ENCODE measurements around the gene CD34. TPM values are rescaled to one million over a fixed set of nuclear protein-coding genes. Genes with fewer than 3 reads are reported as not detected.

CD34 gene
- total RNA-seq, 1 experiment from 2014 or later, result not detected

DNA sequence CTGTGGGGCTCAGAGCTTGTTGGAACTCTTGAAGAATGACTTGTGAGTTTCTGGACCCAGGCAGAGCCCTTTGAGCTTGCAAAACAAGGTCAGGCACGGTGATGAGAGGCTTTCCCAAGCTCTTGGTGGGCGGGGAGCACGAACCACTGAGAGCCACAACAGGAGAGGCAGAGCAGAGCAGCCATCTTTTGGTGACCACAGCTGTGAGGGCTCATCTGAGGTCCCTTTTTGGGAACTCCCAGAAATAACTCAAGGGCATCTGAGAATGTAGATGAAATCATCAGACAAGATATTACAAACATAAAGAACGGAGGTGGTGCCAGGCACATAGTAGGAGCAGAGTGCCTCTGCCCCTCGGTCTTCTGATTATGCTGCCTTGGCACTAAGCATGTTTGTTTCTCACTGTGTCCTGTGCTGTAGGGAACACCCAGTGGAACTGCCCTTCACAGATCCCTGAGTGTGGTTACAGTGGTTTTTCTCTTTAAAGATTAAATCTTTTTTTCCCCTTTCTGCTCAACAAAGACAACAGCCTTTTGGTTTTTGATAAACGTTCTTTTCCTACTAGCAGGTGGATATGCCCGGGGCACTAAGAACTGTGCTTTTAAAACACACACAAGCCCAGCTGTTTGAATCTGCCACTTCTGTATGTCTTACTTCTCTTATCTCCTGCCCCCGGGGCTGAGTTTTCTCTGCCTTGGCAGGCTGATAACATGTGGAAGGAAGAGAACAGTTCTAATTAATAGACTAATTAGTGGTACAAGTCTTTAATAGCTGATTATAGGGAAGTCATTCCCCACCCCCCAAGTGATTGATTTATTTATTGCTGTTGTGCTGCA lies 37.7 kb downstream of the CD34 start:
- DNase-seq (ENCODE audit: low spot score), result no peak

DNA sequence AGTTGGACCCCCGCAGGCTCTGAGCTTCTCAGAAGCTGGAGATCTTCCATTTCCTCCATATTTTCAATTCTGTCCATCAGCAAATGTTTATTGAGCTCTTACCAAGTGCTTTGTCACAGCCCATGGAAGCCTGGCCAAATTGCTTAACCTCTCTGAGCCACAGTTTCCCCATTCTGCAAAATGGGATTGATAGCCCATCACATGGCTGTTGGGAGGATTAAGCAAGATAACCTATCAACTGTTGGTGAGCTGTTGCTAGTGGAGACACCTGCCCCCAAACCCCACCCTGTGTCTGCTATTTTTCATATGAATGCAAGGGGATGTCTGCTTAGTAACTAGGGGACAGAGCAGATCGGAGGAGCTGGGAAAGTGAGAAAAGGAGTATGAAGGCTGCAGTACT lies 38.3 kb downstream of the CD34 start:
- DNase-seq (ENCODE audit: low spot score), result no peak

DNA sequence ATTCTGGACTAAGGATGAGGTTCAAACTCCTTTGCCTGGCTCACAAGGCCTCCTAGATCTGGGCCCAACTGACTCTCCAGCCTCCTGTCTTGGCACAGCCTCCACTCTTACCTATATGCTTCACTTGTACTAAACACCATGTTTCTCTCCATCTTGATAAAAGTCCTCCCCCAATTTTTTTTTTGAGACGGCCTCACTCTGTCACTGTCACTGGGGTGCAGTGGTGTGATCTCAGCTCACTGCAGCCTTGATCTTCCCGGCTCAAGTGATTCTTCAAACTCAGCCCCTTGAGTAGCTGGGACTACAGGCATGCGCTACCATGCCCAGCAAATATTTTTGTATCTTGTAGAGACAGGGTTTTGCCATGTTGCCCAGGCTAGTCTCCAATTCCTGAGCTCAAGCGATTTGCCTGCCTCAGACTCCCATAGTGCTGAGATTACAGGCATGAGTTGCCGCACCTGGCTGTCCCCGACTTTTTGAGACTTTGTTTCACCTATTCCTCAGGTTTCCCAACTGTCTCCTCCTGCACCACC lies 39.7 kb downstream of the CD34 start:
- DNase-seq (ENCODE audit: low spot score), result no peak

DNA sequence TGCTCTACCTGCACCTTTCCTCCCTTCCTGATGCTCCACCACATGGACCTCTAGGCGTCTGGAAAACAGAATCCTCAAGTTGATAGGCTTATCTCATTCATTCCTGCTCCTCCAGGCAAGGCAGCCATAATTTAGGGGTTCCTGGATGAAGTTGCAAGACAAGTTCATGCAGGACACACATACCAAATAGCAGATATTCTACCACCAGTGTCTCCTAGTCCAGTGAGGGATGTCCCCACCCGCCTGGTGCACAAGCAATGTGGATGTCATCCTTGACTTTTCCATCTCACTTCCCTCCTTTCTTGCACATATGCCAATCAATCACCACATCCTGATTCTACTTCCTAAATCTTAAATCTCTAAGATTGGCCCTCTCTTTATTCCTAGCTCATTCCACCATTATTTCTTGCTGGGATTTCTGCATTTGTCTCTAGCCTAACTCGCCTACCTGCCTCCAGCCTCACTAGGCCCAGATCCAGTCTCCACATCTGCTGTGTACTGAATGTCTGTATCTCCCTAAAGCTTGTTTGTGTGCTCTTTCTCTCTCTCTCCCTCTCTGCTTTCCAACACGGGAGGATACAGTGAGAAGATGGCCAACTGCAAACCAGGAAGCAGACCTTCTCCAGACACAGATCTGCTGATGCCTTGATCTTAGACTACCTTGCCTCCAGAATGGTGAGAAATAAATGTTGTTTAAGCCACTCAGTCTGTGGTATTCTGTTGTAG lies 40.5 kb downstream of the CD34 start:
- DNase-seq (ENCODE audit: low spot score), result no peak

DNA sequence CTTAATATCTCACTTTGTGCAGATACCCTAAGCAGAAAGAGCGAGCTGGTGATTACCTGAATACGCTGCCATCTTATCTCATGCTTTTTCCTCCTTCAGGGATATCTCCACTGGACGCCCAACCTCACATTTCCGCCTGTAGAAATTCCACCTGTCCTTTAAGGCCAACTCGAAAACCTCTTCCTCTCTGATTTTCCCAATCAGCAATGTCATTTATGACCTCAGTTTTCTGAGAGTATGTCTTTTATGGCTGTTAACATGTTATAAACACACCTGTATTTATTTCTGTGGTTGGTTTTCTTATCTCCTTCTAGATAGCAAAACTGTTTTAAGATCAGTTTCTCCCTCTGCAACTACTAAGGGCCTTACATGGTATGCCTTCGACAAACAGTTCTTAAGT lies 41.1 kb downstream of the CD34 start:
- no peak for DNase-seq (ENCODE audit: low spot score)

DNA sequence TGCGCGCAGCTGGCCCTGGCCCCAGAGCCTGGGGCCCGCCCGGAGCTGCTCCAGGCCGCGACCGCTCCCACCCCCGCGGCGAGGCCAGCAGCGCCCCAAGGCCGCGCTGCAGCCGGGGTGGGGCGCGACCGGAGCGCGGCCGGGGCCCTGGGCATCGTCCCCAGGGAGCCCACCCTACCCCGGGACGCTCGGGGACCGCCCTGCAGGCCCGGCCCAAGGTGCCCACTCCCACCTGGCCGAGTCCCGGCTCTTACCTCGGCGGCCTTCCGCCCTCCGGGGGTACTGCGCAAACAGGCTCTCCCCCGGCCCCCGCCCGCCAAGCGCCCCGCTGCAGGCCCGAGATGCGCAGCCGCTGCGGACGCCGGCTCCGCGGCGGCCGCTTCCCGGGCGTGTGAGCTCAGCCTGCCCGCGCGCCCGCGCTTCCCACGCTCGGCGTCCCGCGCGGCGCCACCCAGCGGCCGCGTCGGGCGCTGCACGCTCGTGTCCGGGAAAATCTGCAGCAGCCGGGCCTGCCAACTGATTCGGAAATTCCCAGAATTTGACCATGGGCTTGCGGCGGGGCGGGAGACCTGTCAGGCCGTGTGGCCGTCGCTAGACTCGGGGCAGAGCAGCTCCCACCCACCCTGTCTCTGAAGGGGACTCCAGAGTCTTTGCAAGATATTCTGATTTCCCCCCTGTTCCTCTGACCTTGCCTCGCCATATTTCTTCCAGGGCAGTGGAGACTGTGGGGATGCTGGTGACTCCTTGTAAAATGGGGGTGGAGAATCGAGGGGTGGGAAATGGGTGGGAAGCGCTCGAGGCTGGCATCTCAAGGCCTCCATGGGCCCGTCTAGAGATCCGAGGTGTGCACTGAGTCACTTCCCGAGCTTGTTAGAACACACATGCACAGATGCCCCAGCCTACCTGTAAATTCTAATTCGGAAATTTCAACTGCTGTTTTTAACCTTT lies 41.9 kb downstream of the CD34 start:
- DNase-seq (ENCODE audit: low spot score), result peak; percentile 78

DNA sequence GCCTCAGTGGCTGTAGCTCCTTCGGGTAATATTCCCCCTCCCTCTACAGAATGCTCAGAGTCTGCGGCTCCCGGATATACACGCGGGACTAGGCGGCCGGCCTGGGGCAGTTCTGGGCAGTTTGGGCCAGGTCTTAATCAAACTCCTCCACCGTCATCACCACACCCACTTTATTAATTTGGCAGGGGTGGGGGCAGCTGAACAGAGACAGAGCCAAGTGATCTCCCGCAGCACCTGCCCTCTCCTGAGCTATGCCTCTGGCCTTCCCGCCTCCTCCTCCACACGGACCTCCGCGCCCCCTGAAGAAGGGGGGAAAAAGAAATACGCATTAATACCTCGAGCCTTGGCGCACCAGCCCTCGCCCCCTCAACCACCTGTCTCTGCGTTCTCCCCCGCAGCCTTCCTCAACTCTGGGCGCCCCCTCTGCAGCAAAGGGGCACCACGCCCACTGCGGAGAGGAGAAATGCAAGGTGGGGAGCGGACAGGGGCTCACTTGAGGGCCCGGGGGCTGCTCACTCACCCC lies 42.6 kb downstream of the CD34 start:
- DNase-seq (ENCODE audit: low spot score), result no peak

DNA sequence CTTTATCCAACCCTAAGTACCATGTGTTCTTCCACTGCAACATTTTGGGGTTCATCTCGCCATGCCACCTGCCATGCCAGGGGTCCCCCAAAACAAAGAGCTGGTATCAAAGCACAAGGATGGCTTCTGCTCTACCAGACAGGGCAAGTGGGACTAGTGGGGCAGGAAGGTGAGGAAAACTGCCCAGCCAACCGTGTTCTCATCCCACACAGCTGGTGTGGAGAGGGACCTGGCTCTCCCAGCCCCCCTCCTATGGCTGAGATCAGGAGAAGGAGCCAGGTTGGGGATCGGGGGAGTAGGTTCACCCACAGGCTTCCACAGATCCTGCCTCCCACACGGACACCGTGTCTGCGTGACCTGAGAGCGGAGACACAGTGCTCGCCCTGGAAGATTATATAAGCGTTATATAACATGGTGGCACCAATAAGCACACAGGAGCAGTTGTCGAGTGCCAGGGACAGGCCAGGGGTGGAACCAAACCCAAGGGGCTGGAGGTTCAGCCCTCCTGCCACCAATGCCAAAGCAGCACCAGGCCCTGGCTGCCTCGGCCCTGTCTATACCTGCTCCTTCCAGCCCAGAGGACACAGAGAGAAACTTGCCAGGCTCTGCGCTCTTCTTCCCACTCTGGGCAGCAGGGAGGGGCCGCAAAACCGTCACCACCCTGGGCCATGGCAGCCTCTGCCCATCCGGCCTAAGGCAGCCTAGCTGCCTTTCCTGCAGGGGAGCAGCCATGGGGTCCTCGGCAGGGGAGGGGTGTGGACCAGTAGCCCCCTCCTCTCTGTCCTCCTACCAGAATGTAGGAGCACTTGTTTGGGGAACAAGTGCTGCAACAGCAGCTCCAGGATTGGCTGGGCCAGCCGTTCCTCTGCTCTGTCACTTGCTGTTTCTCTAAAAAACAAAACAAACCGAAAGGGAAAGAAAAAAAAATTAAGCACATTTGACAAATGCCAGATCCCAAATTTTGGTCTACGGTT lies 43.5 kb downstream of the CD34 start:
- DNase-seq (ENCODE audit: low spot score), result no peak

DNA sequence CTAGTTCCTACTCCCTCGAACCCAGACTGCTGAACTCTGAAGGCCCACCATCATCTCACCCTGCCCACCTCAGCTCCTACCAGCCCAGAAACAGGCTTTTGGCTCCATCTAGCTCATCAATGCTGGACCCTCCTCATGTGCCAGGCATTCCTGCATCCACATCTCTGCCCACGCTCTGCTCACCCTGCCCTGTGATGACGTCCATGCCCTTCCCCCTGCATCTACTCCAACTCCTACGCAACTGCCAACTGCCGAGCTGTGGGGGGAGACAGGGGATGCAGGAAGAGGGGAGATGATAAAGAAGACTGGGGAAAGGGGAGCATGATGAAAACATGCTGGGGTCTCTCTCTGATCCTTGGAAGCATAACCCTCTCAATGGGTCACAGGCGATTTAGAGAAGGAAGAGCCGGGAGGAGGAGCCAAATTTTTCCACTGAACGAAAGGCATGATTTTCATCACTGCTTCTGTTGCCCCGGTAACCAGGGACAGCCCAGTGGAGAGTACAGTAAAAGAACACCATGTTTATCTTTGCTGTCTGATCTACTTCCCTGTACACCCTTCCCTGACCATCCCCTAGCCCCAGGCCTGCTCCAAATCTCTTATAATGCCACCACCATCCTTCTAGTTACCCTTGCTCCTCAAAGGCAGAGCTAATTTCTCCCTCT lies 44.3 kb downstream of the CD34 start:
- no peak for DNase-seq (ENCODE audit: low spot score)

DNA sequence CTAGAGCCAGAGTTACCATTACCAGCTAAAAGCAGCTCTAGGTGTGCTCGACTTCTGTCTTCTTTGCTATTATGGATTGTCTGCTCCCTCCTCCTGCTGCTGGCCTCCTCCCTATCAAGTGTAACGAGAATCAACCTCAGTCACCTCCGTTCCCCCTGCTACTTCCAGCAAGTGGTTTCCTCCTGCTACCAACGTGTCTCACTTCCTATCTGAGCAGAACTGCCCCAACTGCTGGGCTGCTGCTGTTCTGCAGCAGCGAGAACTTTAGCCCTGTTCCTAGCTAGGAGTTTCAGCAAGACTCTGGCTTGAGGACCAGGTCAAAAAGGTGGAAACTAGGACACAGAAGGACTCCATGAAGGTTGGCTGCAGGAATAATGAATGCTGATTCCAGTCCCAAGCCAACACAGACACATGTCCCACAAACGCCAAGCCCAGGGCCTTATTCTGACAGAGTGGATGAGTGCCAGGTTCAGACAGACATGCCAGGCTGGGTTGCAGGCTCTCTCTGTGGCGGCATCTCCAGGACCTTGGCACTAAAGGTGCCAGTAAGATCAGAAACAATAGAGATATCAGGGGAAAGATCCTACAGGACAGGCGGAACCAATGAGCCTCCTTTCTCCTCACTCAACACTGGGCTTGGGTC lies 46.9 kb downstream of the CD34 start:
- no peak for DNase-seq (ENCODE audit: low spot score)

DNA sequence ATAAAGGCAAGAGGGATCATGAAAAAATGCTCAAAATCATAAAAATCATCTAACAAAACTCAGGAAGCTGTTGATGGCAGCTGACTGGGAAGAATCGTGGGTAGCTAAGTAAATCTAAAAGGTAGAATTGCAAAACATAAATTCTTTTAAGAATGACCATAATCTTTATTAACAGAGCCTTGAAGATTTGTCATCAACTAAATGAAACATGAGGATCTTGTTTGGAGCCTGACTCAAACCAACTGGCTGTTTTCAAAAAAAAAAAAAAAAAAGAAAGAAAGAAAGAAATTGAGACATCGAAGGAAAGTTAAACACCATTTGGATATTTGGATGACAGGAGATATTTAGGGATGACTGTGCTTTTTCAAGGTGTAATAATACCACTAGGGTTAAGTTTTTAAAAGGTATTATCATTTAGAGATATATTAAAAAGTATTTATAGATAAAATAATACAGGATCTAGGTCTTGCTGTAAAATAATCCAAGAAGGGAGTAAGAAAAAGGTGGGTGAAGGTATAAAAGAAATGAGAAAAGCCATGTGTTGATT lies 48.6 kb downstream of the CD34 start:
- DNase-seq (ENCODE audit: low spot score), result no peak

DNA sequence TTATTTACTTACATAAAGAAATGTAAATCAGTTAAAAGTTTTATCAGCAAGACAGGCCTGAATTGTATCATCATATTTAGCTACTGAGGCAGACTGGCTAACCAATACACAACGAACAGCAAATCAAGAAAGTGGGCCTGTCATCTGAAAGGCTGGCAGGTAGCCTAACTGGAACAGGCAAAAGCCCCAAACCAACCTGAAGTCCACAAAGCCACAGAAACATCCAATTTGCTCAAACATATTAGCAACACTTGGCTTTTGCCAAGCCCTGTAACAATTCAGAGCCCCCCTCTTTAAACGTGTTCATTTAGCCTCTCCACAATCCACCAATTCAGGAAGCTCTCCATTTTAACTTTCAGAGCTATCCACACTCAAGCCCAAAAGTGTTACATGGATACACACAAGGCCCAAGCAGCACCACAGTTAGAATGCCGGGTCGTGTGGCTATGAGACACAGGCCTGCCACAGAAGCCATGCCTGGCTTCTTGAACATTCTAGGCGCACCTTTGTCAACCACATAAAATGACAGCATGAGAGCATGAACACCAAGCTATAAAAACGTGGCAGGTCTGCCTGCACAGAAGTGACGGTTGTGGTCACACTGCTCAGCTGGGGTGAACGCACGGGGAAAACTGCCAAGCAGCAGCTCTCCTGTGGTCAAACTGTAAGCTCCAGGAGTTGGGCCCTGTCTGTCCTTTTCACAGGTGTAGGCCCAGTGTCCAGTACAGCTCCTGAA lies 49.3 kb downstream of the CD34 start:
- no peak for DNase-seq (ENCODE audit: low spot score)

DNA sequence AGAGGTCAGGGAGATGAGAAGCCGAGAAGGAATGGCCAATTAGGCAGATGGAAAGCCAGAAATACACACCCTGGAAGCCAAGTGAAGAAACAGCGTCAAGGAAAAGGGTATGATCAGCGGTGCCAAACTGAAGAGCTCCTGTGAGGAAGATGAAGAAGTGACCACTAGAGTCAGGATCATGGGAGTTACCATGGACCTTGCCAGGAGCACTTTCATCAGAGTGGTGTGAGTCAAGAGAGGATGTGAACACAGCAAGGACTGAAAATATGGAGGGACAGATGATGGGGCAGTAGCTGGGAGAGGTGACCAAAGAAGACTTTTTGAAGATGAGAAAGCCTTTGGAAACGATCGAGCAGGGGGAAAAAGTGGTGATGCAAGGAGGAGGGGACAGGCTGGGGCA lies 50.4 kb downstream of the CD34 start:
- no peak for DNase-seq (ENCODE audit: low spot score)

DNA sequence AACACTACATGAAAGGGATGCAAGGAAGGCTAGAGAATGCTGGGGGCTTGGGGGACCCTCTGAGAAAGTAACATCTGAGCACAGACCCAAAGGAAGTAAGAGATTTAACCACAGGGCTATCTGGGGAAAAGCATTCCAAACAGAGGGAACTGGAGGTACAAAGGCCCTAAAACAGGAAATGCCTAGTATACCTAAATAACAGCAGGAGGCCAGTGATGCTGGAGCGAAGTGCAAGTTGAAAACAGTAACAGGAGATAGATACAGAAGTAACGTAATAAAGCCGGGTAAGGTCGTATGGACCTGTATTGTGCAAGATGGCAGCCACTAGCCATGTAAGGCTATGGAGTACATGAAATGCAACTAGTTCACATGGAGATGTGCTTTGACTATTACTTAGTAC lies 52.1 kb downstream of the CD34 start:
- no peak for DNase-seq (ENCODE audit: low spot score)

DNA sequence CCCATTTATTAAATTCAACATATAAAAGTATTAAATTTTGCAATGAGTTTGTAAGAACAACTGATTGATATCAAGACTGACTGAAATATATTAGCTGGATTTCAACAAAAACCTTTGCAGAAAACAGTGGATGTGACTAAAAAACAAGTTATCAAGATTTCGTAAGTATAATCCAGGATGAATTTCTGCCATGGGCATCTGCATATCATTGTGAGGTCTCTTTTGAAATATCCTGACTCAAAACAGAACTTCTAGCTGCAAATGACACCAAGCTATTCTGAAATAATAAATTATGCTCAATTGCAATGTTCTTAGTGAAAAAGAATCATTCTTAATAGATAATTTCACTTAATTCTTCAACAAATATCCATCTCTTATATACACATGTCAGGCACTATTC lies 52.6 kb downstream of the CD34 start:
- DNase-seq (ENCODE audit: low spot score), result no peak

DNA sequence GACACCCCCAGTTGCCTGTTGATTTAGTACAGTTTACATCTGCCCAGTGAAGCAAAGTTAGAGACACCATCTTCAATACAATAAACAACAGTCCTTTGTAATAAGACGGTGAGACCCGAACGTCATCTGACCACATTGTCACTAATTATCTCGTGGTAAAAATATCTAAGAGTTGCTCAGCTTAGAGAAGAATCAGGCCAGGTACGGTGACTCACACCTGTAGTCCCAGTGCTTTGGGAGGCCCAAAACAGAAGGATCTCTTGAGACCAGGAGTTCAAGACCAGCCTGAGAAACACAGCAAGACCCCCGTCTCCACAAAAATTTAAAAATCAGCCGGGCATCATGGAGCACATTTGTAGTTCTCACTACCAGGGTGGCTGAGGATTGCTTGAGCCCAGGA lies 53.5 kb downstream of the CD34 start:
- DNase-seq (ENCODE audit: low spot score), result no peak

DNA sequence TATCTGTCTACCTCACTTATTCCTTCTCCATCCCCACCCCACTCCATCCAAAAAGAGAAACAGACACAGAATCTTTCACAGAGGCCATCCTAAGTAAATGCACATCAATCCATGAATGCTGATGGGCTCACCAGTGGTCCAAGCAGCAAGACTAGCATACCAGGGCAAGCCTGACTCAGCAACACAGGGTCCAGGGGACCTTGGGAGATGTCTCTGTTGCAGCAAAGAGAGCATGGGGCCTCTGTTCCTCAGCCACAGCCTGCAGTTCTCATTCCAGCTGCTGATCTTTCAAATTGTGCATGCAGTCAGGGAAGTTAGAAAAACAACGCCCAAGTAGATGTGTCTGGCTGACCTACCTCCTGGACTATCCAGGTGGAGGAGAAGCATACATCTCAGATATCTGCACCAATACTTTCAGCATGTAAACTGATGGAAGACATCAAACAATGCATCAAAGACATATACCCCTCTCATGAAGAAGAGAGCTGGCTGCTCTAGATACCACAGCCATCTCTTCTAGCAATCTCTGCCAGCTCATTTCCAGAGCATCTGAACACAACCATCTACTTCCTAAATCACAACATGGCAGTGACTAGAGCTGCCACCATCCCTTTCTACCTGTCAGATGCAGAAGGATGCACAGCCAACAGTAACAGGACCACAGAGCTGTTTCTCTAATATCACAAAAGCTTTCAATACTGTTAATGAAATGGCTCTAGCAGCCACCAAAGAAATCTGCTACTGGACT lies 54.5 kb downstream of the CD34 start:
- DNase-seq (ENCODE audit: low spot score), result no peak
